ENCODE results near the gene TNC. TPM values are rescaled to one million over a fixed set of nuclear protein-coding genes. Genes with fewer than 3 reads are reported as not detected.

Gene TNC
- polyA plus RNA-seq, 6 donors from 2014 or later: not detected

DNA sequence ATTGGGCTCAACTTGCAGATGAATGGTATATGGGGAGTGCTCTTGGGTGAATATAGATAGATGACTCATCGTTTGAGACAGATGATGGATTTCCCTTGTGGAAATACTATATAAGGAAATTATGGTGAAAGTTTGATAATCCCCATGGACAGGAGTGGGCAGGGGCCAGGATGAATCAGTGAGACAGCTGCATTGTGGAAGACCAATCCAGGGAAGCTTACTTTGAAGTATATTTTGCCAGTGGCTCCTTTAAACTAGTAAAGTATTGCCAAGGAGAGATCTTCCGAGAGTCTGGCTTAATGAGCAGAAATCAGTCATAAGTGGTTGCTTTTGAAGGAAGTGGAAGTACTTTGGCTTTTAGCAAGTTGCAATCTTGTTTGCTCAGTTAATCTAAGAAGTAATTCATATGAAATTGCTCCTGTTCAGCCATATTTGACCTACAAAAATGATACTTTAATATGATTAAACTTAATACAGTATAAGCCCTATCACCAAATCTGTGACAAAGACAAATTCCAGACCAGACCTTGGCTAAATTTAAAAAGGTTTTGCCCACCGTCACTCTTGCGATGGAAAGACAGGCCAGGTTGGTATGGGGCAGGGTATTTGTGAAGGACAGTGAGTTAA lies 9.3 kb upstream of the TNC start:
- peaks cover 3 to 8% of the 10 kb centered on the region in 2 donors for H3K36me3 Mint-ChIP-seq
- DNase-seq: no peak
- H3K27me3 Mint-ChIP-seq: peaks cover 20 to 38% (median 25%) of the 10 kb centered on the region in 3 donors
- H3K9me3 Mint-ChIP-seq: peaks cover 4 to 24% (median 5%) of the 10 kb centered on the region in 7 donors
- no peak for ATAC-seq (ENCODE audit: low read depth in 2 of 2)
- no peak overlapping the region for H3K27ac Mint-ChIP-seq
- no peak overlapping the region for H3K4me3 Mint-ChIP-seq
- no peaks in the 10 kb centered on the region for H3K4me1 Mint-ChIP-seq

DNA sequence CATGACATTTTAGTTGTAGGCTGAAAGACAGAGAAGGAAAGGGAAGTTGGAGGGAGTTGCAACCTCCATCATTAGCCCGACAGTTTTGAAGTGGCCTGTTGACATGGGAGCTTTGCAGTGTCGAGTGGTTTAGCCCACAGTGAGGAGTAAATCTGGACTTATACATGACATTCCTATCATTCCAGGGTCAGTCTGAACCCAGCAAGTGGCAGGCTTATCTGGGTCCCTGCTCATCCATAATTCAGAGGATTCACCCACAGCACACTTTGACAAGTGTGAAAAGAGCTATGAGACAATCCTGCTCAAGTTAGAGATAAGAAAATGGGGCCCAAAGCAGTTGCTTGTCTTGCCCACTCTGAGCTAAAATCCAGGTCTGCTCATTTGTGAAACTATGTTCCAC lies 8.4 kb upstream of the TNC start:
- Mint-ChIP-seq H3K4me1 (no peaks in the 10 kb centered on the region), H3K36me3 (peaks cover 3 to 8% of the 10 kb centered on the region in 2 donors), H3K9me3 (peaks cover 4 to 24% (median 5%) of the 10 kb centered on the region in 7 donors), H3K27me3 (peaks cover 27 to 45% (median 32%) of the 10 kb centered on the region in 3 donors), H3K4me3 (no peak overlapping the region), H3K27ac (no peak overlapping the region)
- no peak for ATAC-seq (ENCODE audit: low read depth in 2 of 2)
- DNase-seq: no peak

DNA sequence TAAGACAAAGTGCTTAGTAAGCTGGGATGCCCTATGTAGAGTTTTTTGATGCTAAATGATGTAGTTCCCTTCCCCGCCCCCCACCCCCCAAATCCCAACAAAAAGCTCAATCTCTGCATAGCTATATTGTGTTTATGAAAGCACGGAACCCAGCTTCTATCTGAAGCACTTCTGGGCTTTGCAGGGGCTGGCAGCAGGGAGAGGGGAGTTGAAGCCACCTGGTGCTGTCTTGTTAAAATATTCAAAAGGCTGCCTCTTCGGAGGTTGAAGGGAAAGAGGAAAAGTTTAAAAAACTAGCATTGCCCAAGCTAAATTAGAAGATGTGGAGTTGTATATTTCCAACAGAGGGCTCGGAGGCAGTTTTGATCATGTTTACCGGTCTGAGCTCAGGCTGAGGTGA lies 5.0 kb upstream of the TNC start:
- Mint-ChIP-seq H3K4me1 (peaks cover 0 to 4% (median 2%) of the 10 kb centered on the region in 3 donors), H3K4me3 (no peak overlapping the region), H3K9me3 (peaks cover 4 to 19% (median 5%) of the 10 kb centered on the region in 7 donors), H3K27ac (no peak overlapping the region), H3K27me3 (peaks cover 31 to 58% (median 36%) of the 10 kb centered on the region in 3 donors), H3K36me3 (peaks cover 3 to 8% of the 10 kb centered on the region in 2 donors)
- no peak for DNase-seq
- ATAC-seq (ENCODE audit: low read depth in 2 of 2): no peak

DNA sequence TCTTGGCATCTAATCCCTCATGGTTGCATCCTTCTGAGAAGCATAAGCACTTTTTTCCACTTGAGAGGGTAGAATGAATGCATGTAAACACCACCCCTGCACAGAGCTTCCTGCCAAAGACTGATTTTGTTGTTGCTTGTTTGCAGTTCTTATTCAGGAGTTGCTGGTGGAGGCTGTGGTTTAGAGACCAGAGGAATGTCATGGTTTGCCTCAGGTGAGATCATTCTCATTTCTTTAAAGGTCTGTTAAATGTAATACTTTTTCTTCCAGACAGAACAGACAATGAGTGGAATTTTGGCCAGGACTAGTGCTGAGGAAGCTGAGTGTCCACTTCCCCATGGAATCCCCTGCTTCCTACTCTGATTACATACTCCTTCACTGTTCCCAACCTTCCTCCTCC lies 3.2 kb upstream of the TNC start:
- no peak for ATAC-seq (ENCODE audit: low read depth in 2 of 2)
- H3K4me1 Mint-ChIP-seq: peaks cover 0 to 6% (median 4%) of the 10 kb centered on the region in 3 donors

DNA sequence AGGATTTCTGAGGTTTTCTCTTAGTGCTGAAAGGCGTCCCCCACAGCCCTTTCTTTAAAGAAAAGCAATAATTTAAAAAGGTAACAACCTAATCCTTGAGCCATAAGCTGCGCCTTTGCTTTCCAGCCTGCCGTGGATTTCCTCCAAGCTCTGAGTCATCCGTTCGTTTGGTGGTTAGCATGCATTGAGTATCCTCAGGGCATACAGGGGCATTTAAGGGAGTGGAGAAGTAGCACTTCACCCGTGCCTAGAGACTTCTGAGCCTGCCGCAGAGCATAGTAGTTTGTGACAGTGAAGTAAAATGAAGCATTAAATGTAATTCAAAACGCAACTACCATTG lies 892 bp upstream of the TNC start:
- DNase-seq (no peak), ATAC-seq (ENCODE audit: low read depth in 2 of 2) (no peak)
- Mint-ChIP-seq H3K36me3 (no peaks in the 10 kb centered on the region), H3K4me3 (no peak overlapping the region), H3K27ac (no peak overlapping the region), H3K4me1 (peaks cover 0 to 6% (median 4%) of the 10 kb centered on the region in 3 donors), H3K9me3 (no peaks in the 10 kb centered on the region), H3K27me3 (peaks cover 59 to 78% (median 65%) of the 10 kb centered on the region in 3 donors)

More for the DNA sequence above, 3.2 kb upstream of the TNC start:
- Mint-ChIP-seq H3K27ac (no peak overlapping the region), H3K27me3 (peaks cover 44 to 72% (median 49%) of the 10 kb centered on the region in 3 donors), H3K4me3 (peak overlapping the region in 1 of 8 donors; percentile 34), H3K9me3 (peaks cover 4 to 14% (median 5%) of the 10 kb centered on the region in 7 donors), H3K36me3 (peaks cover 3 to 8% of the 10 kb centered on the region in 2 donors)
- DNase-seq: no peak

DNA sequence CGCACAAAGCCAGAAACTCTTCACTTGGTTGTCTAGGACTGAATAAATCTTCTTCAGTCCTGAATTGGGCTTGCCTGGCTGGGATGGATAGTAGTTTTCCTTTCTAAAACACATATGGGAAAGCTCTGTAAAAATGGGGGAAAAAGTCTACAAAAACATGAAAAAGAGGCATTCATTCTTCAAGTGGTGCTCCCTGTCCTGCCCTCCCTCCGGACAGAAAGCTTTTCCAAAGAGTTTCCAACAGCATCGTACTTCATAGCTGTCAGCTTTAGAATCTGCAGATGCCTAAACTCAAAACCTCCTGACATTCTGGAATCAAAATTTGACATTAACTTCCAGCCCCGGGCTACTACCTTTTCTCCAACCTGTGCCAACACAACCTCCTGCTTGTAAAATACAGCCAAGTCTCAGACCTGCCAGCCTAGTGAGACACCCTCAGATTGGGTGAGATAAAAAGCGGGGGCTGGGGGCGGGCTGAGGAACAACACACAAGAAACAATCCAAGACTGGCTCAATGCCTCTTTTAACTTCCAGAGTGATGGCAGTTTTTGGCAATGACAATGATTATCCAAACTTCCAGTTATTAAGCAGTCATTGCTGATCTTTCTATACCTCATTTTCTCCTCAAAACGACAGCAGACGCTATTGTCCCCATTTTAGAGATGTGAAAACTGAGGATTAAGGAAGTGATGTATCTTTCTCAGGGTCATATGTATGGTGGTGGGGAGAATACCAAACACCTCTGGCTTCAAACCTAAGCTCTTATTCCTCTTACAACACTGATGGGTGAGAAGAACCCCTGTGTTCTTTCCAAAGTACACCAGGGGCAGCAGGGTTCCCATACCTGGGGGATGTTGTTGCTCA lies 1.3 kb downstream of the TNC start:
- no peak for DNase-seq
- Mint-ChIP-seq H3K4me3 (no peak overlapping the region), H3K4me1 (peaks cover 0 to 6% (median 4%) of the 10 kb centered on the region in 3 donors), H3K9me3 (no peaks in the 10 kb centered on the region), H3K27me3 (peaks cover 56 to 71% (median 57%) of the 10 kb centered on the region in 3 donors), H3K36me3 (no peaks in the 10 kb centered on the region), H3K27ac (no peak overlapping the region)
- no peak for ATAC-seq (ENCODE audit: low read depth in 2 of 2)

DNA sequence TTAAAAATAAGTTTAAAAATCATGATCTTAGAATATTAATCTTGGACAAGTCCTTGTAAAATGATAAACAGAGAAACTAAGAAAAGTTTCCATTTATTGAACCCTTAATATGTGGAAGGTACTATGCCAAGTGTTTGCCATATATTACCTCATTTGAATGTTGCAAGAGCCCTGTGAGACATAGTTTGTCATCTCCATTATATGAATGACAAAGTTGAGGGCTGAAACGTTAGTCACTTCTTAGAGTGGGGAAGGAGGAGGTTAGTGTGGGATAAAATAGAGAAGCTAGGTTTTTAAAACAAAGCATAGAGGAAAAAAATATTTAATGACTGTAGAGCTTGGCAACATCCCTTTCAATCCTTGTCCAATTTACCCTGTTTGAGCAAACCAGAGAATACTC lies 2.0 kb downstream of the TNC start:
- no peak overlapping the region for H3K27ac Mint-ChIP-seq
- peaks cover 50 to 66% (median 55%) of the 10 kb centered on the region in 3 donors for H3K27me3 Mint-ChIP-seq
- no peaks in the 10 kb centered on the region for H3K36me3 Mint-ChIP-seq
- DNase-seq: no peak
- no peak for ATAC-seq (ENCODE audit: low read depth in 2 of 2)
- peaks cover 0 to 6% (median 4%) of the 10 kb centered on the region in 3 donors for H3K4me1 Mint-ChIP-seq
- no peak overlapping the region for H3K4me3 Mint-ChIP-seq
- no peaks in the 10 kb centered on the region for H3K9me3 Mint-ChIP-seq

DNA sequence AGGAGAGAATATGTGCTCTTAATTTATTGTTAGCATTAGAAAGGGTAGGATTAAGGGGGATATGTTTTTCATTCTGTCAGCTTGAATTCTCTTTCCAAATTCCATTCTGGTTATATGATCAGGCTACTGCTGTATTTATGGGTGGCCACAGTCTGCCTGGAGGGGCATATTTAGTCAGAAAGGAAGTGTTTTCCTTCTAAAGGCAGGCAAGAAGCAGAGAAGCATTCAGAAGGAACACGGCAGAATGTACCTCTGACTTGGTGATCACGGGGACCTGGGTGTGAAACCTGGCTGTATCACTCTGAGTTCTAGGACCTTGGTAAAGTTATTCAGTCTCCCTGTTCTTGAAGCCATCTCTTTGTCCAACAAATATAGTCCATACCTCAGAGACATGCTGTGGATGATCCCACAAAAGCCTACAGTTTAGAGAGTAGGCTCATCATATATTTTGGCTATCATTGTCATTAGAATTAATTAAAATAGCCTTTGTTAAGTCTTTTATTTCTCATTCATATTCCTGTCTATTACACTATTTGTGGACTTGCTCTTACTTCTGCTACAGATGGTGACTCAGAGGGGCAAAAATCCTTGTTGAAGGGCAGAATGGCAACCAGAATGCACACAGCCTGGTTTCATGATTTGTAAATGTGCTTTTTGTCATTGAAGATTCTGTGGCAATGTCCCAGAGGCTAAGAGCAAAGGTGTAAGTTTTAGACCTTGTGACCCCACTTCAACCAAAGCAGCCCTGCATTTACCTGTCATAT lies 2.7 kb downstream of the TNC start:
- no peak for ATAC-seq (ENCODE audit: low read depth in 2 of 2)
- Mint-ChIP-seq H3K9me3 (no peaks in the 10 kb centered on the region), H3K36me3 (no peaks in the 10 kb centered on the region), H3K27ac (no peak overlapping the region), H3K27me3 (peaks cover 46 to 64% (median 54%) of the 10 kb centered on the region in 3 donors), H3K4me1 (peaks cover 0 to 6% (median 4%) of the 10 kb centered on the region in 3 donors), H3K4me3 (no peak overlapping the region)
- DNase-seq: no peak

DNA sequence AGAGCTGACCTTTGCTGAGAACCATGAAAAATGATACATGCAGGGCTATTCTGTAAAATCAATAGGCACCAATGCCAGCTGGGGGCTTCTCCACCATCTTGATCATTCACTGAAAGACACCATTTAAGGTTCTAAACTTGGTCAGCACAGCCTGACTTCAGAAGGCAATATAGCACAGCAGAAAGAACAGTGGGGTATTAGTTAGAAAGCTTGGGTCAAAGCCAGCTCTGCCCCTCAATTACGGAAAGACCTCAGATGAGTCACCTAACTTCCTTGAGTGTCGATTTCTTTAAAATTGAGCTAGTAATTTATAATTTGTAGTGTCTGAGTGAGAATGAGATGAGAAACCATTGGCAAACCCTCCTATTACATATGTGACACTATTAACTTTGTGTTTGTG lies 3.4 kb downstream of the TNC start:
- Mint-ChIP-seq H3K4me3 (no peak overlapping the region), H3K27me3 (peaks cover 46 to 67% (median 54%) of the 10 kb centered on the region in 3 donors), H3K27ac (no peak overlapping the region), H3K36me3 (no peaks in the 10 kb centered on the region), H3K4me1 (peaks cover 0 to 6% (median 4%) of the 10 kb centered on the region in 3 donors), H3K9me3 (peaks cover 0 to 4% (median 0%) of the 10 kb centered on the region in 7 donors)
- ATAC-seq (ENCODE audit: low read depth in 2 of 2) (no peak), DNase-seq (no peak)

DNA sequence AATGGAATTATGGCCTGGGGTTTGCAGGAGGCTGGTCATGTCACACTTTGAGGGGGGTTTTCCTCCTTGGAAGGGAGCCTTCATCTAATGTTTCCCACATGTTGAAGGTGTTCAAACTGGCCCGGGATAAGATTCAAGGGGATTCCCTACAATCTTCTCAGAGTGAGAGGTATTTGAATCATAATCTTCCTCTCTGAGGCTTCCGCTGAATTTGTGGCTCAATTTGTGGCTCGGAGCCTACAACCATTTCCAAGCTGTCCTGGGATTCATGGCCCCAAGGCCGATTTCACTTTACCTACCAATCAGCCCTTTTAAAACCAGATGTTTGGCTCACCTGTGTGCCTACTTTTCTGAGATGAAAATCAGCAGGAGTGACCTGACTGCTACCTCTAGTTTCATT lies 3.9 kb downstream of the TNC start:
- Mint-ChIP-seq H3K27ac (no peak overlapping the region), H3K36me3 (no peaks in the 10 kb centered on the region), H3K4me3 (no peak overlapping the region), H3K9me3 (peaks cover 0 to 4% (median 0%) of the 10 kb centered on the region in 7 donors), H3K27me3 (peaks cover 46 to 69% (median 50%) of the 10 kb centered on the region in 3 donors), H3K4me1 (peaks cover 0 to 6% (median 4%) of the 10 kb centered on the region in 3 donors)
- ATAC-seq (ENCODE audit: low read depth in 2 of 2) (no peak), DNase-seq (no peak)

DNA sequence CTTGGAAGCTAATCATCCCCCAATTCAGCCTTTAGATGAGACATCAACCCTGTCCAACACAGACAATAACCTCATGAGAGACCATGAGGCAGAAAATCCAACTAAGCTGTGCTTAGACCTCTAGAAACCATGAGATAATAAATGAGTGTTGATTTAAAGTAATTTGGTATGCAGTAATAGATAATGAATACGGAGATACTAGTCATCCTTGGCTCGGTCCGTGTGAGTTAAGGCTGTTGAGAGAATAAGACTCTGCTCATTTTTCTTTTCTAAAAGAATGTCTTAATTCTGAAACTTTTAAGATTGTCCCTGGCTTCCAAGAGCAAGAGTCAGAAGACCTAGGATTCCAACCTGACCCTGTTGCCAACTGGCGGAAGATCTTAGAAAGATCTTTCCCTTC lies 6.1 kb downstream of the TNC start:
- H3K4me3 Mint-ChIP-seq: no peak overlapping the region
- peaks cover 0 to 4% (median 0%) of the 10 kb centered on the region in 7 donors for H3K9me3 Mint-ChIP-seq
- no peak for DNase-seq
- H3K4me1 Mint-ChIP-seq: no peaks in the 10 kb centered on the region
- H3K27me3 Mint-ChIP-seq: peaks cover 39 to 58% (median 50%) of the 10 kb centered on the region in 3 donors
- no peak for ATAC-seq (ENCODE audit: low read depth in 2 of 2)
- H3K36me3 Mint-ChIP-seq: no peaks in the 10 kb centered on the region
- no peak overlapping the region for H3K27ac Mint-ChIP-seq

DNA sequence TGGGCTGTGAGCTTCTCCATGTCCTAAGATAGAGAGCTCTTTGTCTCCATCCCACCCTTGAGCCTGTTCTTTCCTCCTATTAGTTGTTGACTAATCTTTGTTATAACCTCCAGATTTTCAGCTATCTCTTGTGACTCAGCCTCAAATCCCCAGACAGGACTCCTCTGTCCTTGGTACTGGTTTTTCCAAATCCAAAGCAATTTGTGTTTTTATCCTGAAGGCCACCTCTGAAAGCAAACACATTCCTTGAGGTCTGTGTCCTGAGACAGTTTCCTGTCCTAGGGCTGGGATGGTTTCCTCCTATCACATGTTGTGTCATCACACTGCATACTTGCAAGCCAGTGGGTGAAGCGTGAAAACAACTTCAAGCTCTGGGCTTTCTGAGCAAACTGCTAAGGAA lies 8.5 kb downstream of the TNC start:
- no peaks in the 10 kb centered on the region for H3K36me3 Mint-ChIP-seq
- peaks cover 0 to 4% (median 0%) of the 10 kb centered on the region in 7 donors for H3K9me3 Mint-ChIP-seq
- no peak overlapping the region for H3K27ac Mint-ChIP-seq
- DNase-seq: no peak
- H3K4me3 Mint-ChIP-seq: no peak overlapping the region
- peaks cover 30 to 45% (median 38%) of the 10 kb centered on the region in 3 donors for H3K27me3 Mint-ChIP-seq
- no peaks in the 10 kb centered on the region for H3K4me1 Mint-ChIP-seq
- no peak for ATAC-seq (ENCODE audit: low read depth in 2 of 2)

DNA sequence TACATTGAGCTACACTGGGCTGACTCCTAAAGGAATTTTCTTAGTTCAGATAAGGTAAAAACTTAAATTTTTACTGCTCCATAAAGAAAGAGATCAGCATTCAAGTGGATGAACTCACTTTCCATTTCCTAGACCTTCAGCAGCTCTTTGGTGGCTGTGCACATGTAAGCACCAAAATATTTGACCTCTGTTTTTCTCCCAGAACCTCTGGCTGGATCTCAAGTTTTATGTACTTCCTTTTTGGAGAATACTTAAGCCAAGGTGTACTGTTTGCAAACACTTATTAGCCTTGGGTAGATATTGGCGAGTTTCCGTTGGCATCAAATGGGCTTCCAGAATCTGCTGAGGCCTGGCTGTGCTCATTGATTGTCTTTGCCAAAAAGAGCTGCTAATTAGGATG lies 10.3 kb downstream of the TNC start:
- Mint-ChIP-seq H3K4me1 (no peaks in the 10 kb centered on the region), H3K36me3 (no peaks in the 10 kb centered on the region), H3K27me3 (peaks cover 28 to 43% (median 29%) of the 10 kb centered on the region in 3 donors), H3K9me3 (peaks cover 0 to 4% (median 0%) of the 10 kb centered on the region in 7 donors), H3K27ac (no peak overlapping the region), H3K4me3 (no peak overlapping the region)
- ATAC-seq (ENCODE audit: low read depth in 2 of 2) (no peak), DNase-seq (no peak)
